HL-60 (cell line): ENCODE measurements around the gene PAQR4.

Source experiments
- CTCF ChIP-seq: IDR thresholded peaks from one replicate; pipeline ENCODE4 v1.5.1; 2011; ENCODE audit warnings: low read length, control low read depth, inconsistent platforms; ENCODE audit not compliant: insufficient read depth
- GABPA ChIP-seq: IDR thresholded peaks from 2 replicates; pipeline ENCODE4 v1.6.1; 2012; ENCODE audit warnings: low read depth
- POLR2AphosphoS5 ChIP-seq: IDR thresholded peaks from 2 replicates; pipeline ENCODE4 v1.6.1; 2012; ENCODE audit warnings: low read depth

GRCh38 chr16:3012246-3012645, 43.1 kb downstream of the PAQR4 start:
- no peak for TF ChIP-seq CTCF
- TF ChIP-seq POLR2AphosphoS5: no peak
- TF ChIP-seq GABPA: no peak
